ENCODE data around the gene FNDC3A.

The FNDC3A gene

GRCh38 chr13:49044008-49044407 lies 68.3 kb downstream of the FNDC3A start:
- Histone ChIP-seq H3K27me3 (ENCODE audit: low read length) (no peaks in the 10 kb centered on the region), H3K27ac (ENCODE audit: low read depth, low read length) (no peak overlapping the region), H3F3A (ENCODE audit: insufficient read depth) (no peaks in the 10 kb centered on the region), H2AFZ (ENCODE audit: low read depth, low read length, severe bottlenecking) (no peak overlapping the region), H3K9me2 (replicated peaks; ENCODE audit: insufficient read depth, low read length) (no peaks in the 10 kb centered on the region), H3K36me3 (ENCODE audit: low read length) (no peaks in the 10 kb centered on the region), H4K20me1 (ENCODE audit: low read depth, low read length) (no peaks in the 10 kb centered on the region), H3K9me3 (ENCODE audit: insufficient read depth, low read length) (no peaks in the 10 kb centered on the region), H3K4me3 (ENCODE audit: insufficient read depth, low read length, poor library complexity, severe bottlenecking) (no peak overlapping the region), H3K79me2 (ENCODE audit: insufficient read depth, low read length) (no peaks in the 10 kb centered on the region), H3K4me2 (ENCODE audit: low read depth, low read length, poor library complexity, severe bottlenecking) (no peak overlapping the region), H3K9ac (ENCODE audit: low read length) (no peak overlapping the region)
- TF ChIP-seq CTCF (IDR thresholded peaks at IDR 0.05; ENCODE audit: insufficient read depth, low read length, poor library complexity, severe bottlenecking), result no peak
- no peak for TF ChIP-seq EZH2phosphoT487 (conservative IDR thresholded peaks at IDR 0.05; ENCODE audit: low read length)

GRCh38 chr13:49044836-49045235 lies 69.1 kb downstream of the FNDC3A start:
- no peaks in the 10 kb centered on the region for H3K9me3 ChIP-seq (ENCODE audit: insufficient read depth, low read length)
- no peaks in the 10 kb centered on the region for H3K27me3 ChIP-seq (ENCODE audit: low read length)
- H3F3A ChIP-seq (ENCODE audit: insufficient read depth), result no peaks in the 10 kb centered on the region
- H2AFZ ChIP-seq (ENCODE audit: low read depth, low read length, severe bottlenecking), result no peak overlapping the region
- no peak overlapping the region for H3K4me3 ChIP-seq (ENCODE audit: insufficient read depth, low read length, poor library complexity, severe bottlenecking)
- H3K9ac ChIP-seq (ENCODE audit: low read length), result no peak overlapping the region
- no peak overlapping the region for H3K4me2 ChIP-seq (ENCODE audit: low read depth, low read length, poor library complexity, severe bottlenecking)
- no peak overlapping the region for H3K27ac ChIP-seq (ENCODE audit: low read depth, low read length)
- H3K36me3 ChIP-seq (ENCODE audit: low read length), result no peaks in the 10 kb centered on the region
- no peaks in the 10 kb centered on the region for H3K9me2 ChIP-seq (replicated peaks; ENCODE audit: insufficient read depth, low read length)
- TF ChIP-seq CTCF (IDR thresholded peaks at IDR 0.05; ENCODE audit: insufficient read depth, low read length, poor library complexity, severe bottlenecking), result no peak
- TF ChIP-seq EZH2phosphoT487 (conservative IDR thresholded peaks at IDR 0.05; ENCODE audit: low read length), result no peak
- no peaks in the 10 kb centered on the region for H4K20me1 ChIP-seq (ENCODE audit: low read depth, low read length)
- H3K79me2 ChIP-seq (ENCODE audit: insufficient read depth, low read length), result no peaks in the 10 kb centered on the region

GRCh38 chr13:49046002-49046401 lies 70.3 kb downstream of the FNDC3A start:
- Histone ChIP-seq H3K9me2 (replicated peaks; ENCODE audit: insufficient read depth, low read length) (no peaks in the 10 kb centered on the region), H4K20me1 (ENCODE audit: low read depth, low read length) (no peaks in the 10 kb centered on the region), H3K27me3 (ENCODE audit: low read length) (no peaks in the 10 kb centered on the region), H3K9me3 (ENCODE audit: insufficient read depth, low read length) (no peaks in the 10 kb centered on the region), H3F3A (ENCODE audit: insufficient read depth) (no peaks in the 10 kb centered on the region), H3K9ac (ENCODE audit: low read length) (no peak overlapping the region), H2AFZ (ENCODE audit: low read depth, low read length, severe bottlenecking) (no peak overlapping the region), H3K79me2 (ENCODE audit: insufficient read depth, low read length) (no peaks in the 10 kb centered on the region), H3K4me2 (ENCODE audit: low read depth, low read length, poor library complexity, severe bottlenecking) (no peak overlapping the region), H3K36me3 (ENCODE audit: low read length) (no peaks in the 10 kb centered on the region), H3K27ac (ENCODE audit: low read depth, low read length) (no peak overlapping the region), H3K4me3 (ENCODE audit: insufficient read depth, low read length, poor library complexity, severe bottlenecking) (no peak overlapping the region)
- TF ChIP-seq CTCF (IDR thresholded peaks at IDR 0.05; ENCODE audit: insufficient read depth, low read length, poor library complexity, severe bottlenecking), result no peak

GRCh38 chr13:49046519-49046918 lies 70.8 kb downstream of the FNDC3A start:
- Histone ChIP-seq H2AFZ (ENCODE audit: low read depth, low read length, severe bottlenecking) (no peak overlapping the region), H3K79me2 (ENCODE audit: insufficient read depth, low read length) (no peaks in the 10 kb centered on the region), H3K9ac (ENCODE audit: low read length) (no peak overlapping the region), H3K27me3 (ENCODE audit: low read length) (no peaks in the 10 kb centered on the region), H3K9me2 (replicated peaks; ENCODE audit: insufficient read depth, low read length) (no peaks in the 10 kb centered on the region), H3K27ac (ENCODE audit: low read depth, low read length) (no peak overlapping the region), H3K9me3 (ENCODE audit: insufficient read depth, low read length) (no peaks in the 10 kb centered on the region), H3K4me2 (ENCODE audit: low read depth, low read length, poor library complexity, severe bottlenecking) (no peak overlapping the region), H3K36me3 (ENCODE audit: low read length) (no peaks in the 10 kb centered on the region), H3F3A (ENCODE audit: insufficient read depth) (no peaks in the 10 kb centered on the region), H3K4me3 (ENCODE audit: insufficient read depth, low read length, poor library complexity, severe bottlenecking) (no peak overlapping the region), H4K20me1 (ENCODE audit: low read depth, low read length) (no peaks in the 10 kb centered on the region)
- no peak for TF ChIP-seq CTCF (IDR thresholded peaks at IDR 0.05; ENCODE audit: insufficient read depth, low read length, poor library complexity, severe bottlenecking)
- no peak for TF ChIP-seq EZH2phosphoT487 (conservative IDR thresholded peaks at IDR 0.05; ENCODE audit: low read length)
